Stimulated activated naive B cell treated with anti-CD40 and anti-IgM and Interleukin-4, amounts not matched to agents 10 μg/mL and 1 μg/mL and 100 μg/mL, for 72 hours (primary cell): ENCODE measurements around the gene MB21D2.
"Not testable (repeated sequence)": the region's sequence is repeated elsewhere in the genome, so short reads cannot be mapped to it uniquely, and the experiment has no call there.

Experiments used
- ATAC-seq, 2 donors: fragments of 150-1000 bp; cut with Tn5 transposase; replicated peaks; 2 replicates each; pipeline ENCODE4 v1.10.0; 2021; ENCODE audit warnings: moderate library complexity in 1 of 2
- DNase-seq: peaks from one replicate; pipeline ENCODE4 v3.0.0; 2021
- H3K27ac Mint-ChIP-seq: one replicate; pipeline ENCODE4 v1.8.0; 2022; ENCODE audit warnings: mild to moderate bottlenecking, mixed read lengths
- H3K27me3 Mint-ChIP-seq, 2 donors: one replicate each; pipeline ENCODE4 v1.8.0; 2022; ENCODE audit warnings: mixed read lengths in 2 of 2
- H3K36me3 Mint-ChIP-seq, 2 donors: one replicate each; pipeline ENCODE4 v1.8.0; 2022; ENCODE audit warnings: mixed read lengths in 2 of 2, mild to moderate bottlenecking in 1 of 2
- H3K4me1 Mint-ChIP-seq, 2 donors: one replicate each; pipeline ENCODE4 v1.8.0; 2022; ENCODE audit warnings: mixed read lengths in 2 of 2, mild to moderate bottlenecking in 1 of 2
- H3K4me3 Mint-ChIP-seq, 2 donors: one replicate each; pipeline ENCODE4 v1.8.0; 2022; ENCODE audit warnings: mild to moderate bottlenecking in 2 of 2, mixed read lengths in 2 of 2, moderate library complexity in 1 of 2
- H3K9me3 Mint-ChIP-seq, 2 donors: one replicate each; pipeline ENCODE4 v1.8.0; 2022; ENCODE audit warnings: mixed read lengths in 2 of 2, mild to moderate bottlenecking in 1 of 2

MB21D2 gene

GRCh38 chr3:192917404-192918274, at the start of gene MB21D2:
Gene MB21D2, minus strand, starts transcription at chr3:192917856. Its CDS starts 16 bp downstream, at chr3:192917840.
- no peaks in the 10 kb centered on the region for H3K9me3 Mint-ChIP-seq
- ATAC-seq (peak; percentile 63 to 73), DNase-seq (peak; percentile 10)
- peaks cover 12 to 29% of the 10 kb centered on the region in 2 donors for H3K4me1 Mint-ChIP-seq
- H3K27me3 Mint-ChIP-seq = peaks cover 66 to 71% of the 10 kb centered on the region in 2 donors
- peaks cover 0 to 4% of the 10 kb centered on the region in 2 donors for H3K36me3 Mint-ChIP-seq
- H3K4me3 Mint-ChIP-seq = peak within 1 kb of the TSS; percentile 86
- peak within 1 kb of the TSS; percentile 85 for H3K27ac Mint-ChIP-seq

- not testable (repeated sequence) for DNase-seq, H3K9me3 Mint-ChIP-seq, H3K36me3 Mint-ChIP-seq, H3K27ac Mint-ChIP-seq, ATAC-seq, H3K27me3 Mint-ChIP-seq, H3K4me1 Mint-ChIP-seq, H3K4me3 Mint-ChIP-seq
These were observed 47.5 kb upstream of the MB21D2 start for GRCh38 chr3:192964959-192965719.

GRCh38 chr3:192959773-192960172, 42.1 kb upstream of the MB21D2 start:
- Mint-ChIP-seq H3K4me3 (no peak overlapping the region), H3K9me3 (peaks cover 0 to 2% of the 10 kb centered on the region in 2 donors), H3K27ac (no peak overlapping the region), H3K4me1 (no peaks in the 10 kb centered on the region), H3K27me3 (no peaks in the 10 kb centered on the region), H3K36me3 (no peaks in the 10 kb centered on the region)
- no peak for DNase-seq
- no peak for ATAC-seq

GRCh38 chr3:192958219-192958872, 40.7 kb upstream of the MB21D2 start:
- H3K4me3 Mint-ChIP-seq = no peak overlapping the region

GRCh38 chr3:192957441-192958021, 39.9 kb upstream of the MB21D2 start:
- no peaks in the 10 kb centered on the region for H3K27me3 Mint-ChIP-seq
- H3K4me1 Mint-ChIP-seq = no peaks in the 10 kb centered on the region
- ATAC-seq (no peak), DNase-seq (no peak)
- no peak overlapping the region for H3K4me3 Mint-ChIP-seq
- peaks cover 0 to 4% of the 10 kb centered on the region in 2 donors for H3K9me3 Mint-ChIP-seq
- no peak overlapping the region for H3K27ac Mint-ChIP-seq
- no peaks in the 10 kb centered on the region for H3K36me3 Mint-ChIP-seq

More at GRCh38 chr3:192958219-192958872, 40.7 kb upstream of the MB21D2 start:
- no peaks in the 10 kb centered on the region for H3K27me3 Mint-ChIP-seq
- H3K9me3 Mint-ChIP-seq = peaks cover 0 to 2% of the 10 kb centered on the region in 2 donors
- no peak overlapping the region for H3K27ac Mint-ChIP-seq
- H3K4me1 Mint-ChIP-seq = no peaks in the 10 kb centered on the region
- DNase-seq (no peak), ATAC-seq (no peak)
- no peaks in the 10 kb centered on the region for H3K36me3 Mint-ChIP-seq

GRCh38 chr3:192953926-192954325, 36.3 kb upstream of the MB21D2 start:
- no peak for ATAC-seq

GRCh38 chr3:192947421-192947820, 29.8 kb upstream of the MB21D2 start:
- no peak for ATAC-seq

More at GRCh38 chr3:192953926-192954325, 36.3 kb upstream of the MB21D2 start:
- H3K4me3 Mint-ChIP-seq = no peak overlapping the region
- no peaks in the 10 kb centered on the region for H3K4me1 Mint-ChIP-seq
- H3K36me3 Mint-ChIP-seq = no peaks in the 10 kb centered on the region
- no peaks in the 10 kb centered on the region for H3K27me3 Mint-ChIP-seq
- H3K9me3 Mint-ChIP-seq = peaks cover 0 to 2% of the 10 kb centered on the region in 2 donors
- no peak overlapping the region for H3K27ac Mint-ChIP-seq
- DNase-seq = no peak

GRCh38 chr3:192943393-192943792, 25.7 kb upstream of the MB21D2 start:
- H3K4me3 Mint-ChIP-seq = no peak overlapping the region
- no peaks in the 10 kb centered on the region for H3K36me3 Mint-ChIP-seq
- no peaks in the 10 kb centered on the region for H3K27me3 Mint-ChIP-seq
- H3K4me1 Mint-ChIP-seq = no peaks in the 10 kb centered on the region
- no peak overlapping the region for H3K27ac Mint-ChIP-seq
- ATAC-seq = no peak
- H3K9me3 Mint-ChIP-seq = peaks cover 0 to 3% of the 10 kb centered on the region in 2 donors
- DNase-seq = no peak

More at GRCh38 chr3:192947421-192947820, 29.8 kb upstream of the MB21D2 start:
- Mint-ChIP-seq H3K36me3 (no peaks in the 10 kb centered on the region), H3K4me3 (no peak overlapping the region), H3K27ac (no peak overlapping the region), H3K27me3 (no peaks in the 10 kb centered on the region), H3K4me1 (no peaks in the 10 kb centered on the region), H3K9me3 (peaks cover 0 to 1% of the 10 kb centered on the region in 2 donors)
- DNase-seq = no peak

GRCh38 chr3:192942625-192943024, 25.0 kb upstream of the MB21D2 start:
- Mint-ChIP-seq H3K36me3 (no peaks in the 10 kb centered on the region), H3K27me3 (no peaks in the 10 kb centered on the region), H3K9me3 (peaks cover 0 to 5% of the 10 kb centered on the region in 2 donors), H3K27ac (no peak overlapping the region), H3K4me1 (no peaks in the 10 kb centered on the region), H3K4me3 (no peak overlapping the region)
- no peak for DNase-seq
- no peak for ATAC-seq

GRCh38 chr3:192940129-192940528, 22.5 kb upstream of the MB21D2 start:
- no peaks in the 10 kb centered on the region for H3K27me3 Mint-ChIP-seq
- no peak overlapping the region for H3K27ac Mint-ChIP-seq
- H3K4me3 Mint-ChIP-seq = no peak overlapping the region
- DNase-seq (no peak), ATAC-seq (no peak)
- H3K36me3 Mint-ChIP-seq = no peaks in the 10 kb centered on the region
- peaks cover 4% of the 10 kb centered on the region in 2 donors for H3K9me3 Mint-ChIP-seq
- no peaks in the 10 kb centered on the region for H3K4me1 Mint-ChIP-seq

GRCh38 chr3:192935441-192935840, 17.8 kb upstream of the MB21D2 start:
- H3K27ac Mint-ChIP-seq = no peak overlapping the region
- DNase-seq (no peak), ATAC-seq (no peak)
- no peaks in the 10 kb centered on the region for H3K27me3 Mint-ChIP-seq
- H3K36me3 Mint-ChIP-seq = no peaks in the 10 kb centered on the region
- H3K9me3 Mint-ChIP-seq = peaks cover 4 to 6% of the 10 kb centered on the region in 2 donors
- no peak overlapping the region for H3K4me3 Mint-ChIP-seq
- no peaks in the 10 kb centered on the region for H3K4me1 Mint-ChIP-seq

- no peak for ATAC-seq
- H3K4me1 Mint-ChIP-seq = no peaks in the 10 kb centered on the region
- no peaks in the 10 kb centered on the region for H3K36me3 Mint-ChIP-seq
- no peaks in the 10 kb centered on the region for H3K27me3 Mint-ChIP-seq
- no peak overlapping the region for H3K27ac Mint-ChIP-seq
- no peak for DNase-seq
- peaks cover 6 to 10% of the 10 kb centered on the region in 2 donors for H3K9me3 Mint-ChIP-seq
- no peak overlapping the region for H3K4me3 Mint-ChIP-seq
These were observed 16.3 kb upstream of the MB21D2 start for GRCh38 chr3:192933779-192934460.

GRCh38 chr3:192933259-192933658, 15.6 kb upstream of the MB21D2 start:
- H3K27ac Mint-ChIP-seq = no peak overlapping the region

More at GRCh38 chr3:192933259-192933658, 15.6 kb upstream of the MB21D2 start:
- Mint-ChIP-seq H3K36me3 (no peaks in the 10 kb centered on the region), H3K9me3 (peaks cover 3 to 10% of the 10 kb centered on the region in 2 donors), H3K4me1 (no peaks in the 10 kb centered on the region), H3K4me3 (no peak overlapping the region), H3K27me3 (no peaks in the 10 kb centered on the region)
- no peak for DNase-seq
- no peak for ATAC-seq
